NOMO-1 treated with DMSO at 0.1 percent for 48 hours (cell line): ENCODE measurements around the gene HBA2.
"Not testable (repeated sequence)": the region's sequence is repeated elsewhere in the genome, so short reads cannot be mapped to it uniquely, and the experiment has no call there.

ENCODE experiments used
- DNase-seq: peaks from one replicate; lab custom pipeline; 2025; ENCODE audit not compliant: unreplicated experiment; lab: John Stamatoyannopoulos, UW

HBA2 gene

DNA sequence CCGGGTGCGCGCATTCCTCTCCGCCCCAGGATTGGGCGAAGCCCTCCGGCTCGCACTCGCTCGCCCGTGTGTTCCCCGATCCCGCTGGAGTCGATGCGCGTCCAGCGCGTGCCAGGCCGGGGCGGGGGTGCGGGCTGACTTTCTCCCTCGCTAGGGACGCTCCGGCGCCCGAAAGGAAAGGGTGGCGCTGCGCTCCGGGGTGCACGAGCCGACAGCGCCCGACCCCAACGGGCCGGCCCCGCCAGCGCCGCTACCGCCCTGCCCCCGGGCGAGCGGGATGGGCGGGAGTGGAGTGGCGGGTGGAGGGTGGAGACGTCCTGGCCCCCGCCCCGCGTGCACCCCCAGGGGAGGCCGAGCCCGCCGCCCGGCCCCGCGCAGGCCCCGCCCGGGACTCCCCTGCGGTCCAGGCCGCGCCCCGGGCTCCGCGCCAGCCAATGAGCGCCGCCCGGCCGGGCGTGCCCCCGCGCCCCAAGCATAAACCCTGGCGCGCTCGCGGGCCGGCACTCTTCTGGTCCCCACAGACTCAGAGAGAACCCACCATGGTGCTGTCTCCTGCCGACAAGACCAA is at the start of gene HBA2:
Gene HBA2 (plus strand): TSS at position 503 of the 568 bp plus-strand sequence. CDS start 37 bp downstream, at position 540.
- DNase-seq: not testable (repeated sequence)

DNA sequence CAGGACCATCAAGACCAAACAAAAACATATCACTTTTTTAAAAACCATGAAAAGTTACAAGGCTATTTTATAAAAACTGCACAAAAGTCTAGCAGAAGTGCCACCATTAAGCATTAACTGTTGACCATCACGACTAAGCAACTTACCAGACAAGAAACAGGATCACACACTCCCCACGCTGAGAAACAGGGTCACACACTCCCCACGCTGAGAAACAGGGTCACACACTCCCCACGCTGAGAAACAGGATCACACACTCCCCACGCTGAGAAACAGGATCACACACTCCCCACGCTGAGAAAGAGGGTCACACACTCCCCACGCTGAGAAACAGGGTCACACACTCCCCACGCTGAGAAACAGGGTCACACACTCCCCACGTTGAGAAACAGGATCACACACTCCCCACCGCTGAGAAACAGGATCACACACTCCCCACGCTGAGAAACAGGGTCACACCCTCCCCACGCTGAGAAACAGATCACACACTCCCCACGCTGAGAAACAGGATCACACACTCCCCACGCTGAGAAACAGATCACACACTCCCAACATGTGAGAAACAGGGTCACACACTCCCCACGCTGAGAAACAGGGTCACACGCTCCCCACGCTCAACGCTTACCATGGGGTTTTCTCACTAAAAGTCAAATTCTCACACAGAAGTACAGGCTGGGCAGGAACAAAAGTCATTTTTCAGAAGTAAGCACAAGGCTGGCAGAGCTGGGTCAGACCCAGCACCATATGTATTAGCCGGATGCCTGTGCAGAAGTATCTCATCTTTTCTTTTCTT is 48.9 kb upstream of the HBA2 start:
- not testable (repeated sequence) for DNase-seq

DNA sequence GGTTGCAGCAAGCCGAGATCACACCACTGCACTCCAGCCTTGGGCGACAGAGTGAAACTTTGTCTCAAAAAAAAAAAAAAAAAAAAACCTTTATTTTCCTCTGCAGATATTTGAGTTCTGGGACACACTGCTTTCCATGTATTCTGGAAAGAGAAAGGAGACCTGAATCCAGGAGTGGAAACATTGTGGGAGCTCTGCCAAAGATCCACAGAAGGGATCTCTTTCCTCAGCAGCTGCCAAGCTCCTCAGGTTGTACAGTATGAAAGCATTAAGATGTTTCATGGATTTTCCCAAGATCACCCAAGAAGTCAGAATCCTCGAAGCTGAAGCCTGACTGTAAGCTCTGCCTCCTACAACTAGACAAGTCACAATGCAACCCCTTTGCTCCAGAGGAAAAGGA is 47.7 kb upstream of the HBA2 start:
- DNase-seq: no peak

DNA sequence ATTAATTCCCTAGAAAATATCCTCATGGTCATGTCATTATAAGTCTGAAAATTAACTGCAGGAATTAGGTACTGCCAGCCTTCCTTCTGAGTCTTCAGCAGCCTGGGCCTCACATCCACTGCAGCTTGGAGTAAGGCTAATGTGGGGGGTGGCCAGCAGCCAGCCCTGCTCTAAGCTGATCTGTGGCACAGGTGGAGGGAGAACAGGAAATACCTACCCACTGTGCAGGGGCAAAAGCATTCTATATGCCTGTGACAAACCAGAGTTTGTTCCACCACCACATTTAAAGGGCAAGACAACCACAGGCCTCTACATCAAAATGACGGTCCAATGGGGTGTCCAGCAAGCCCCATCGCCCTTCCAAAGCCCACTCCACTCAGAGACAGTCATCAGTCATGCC is 43.6 kb upstream of the HBA2 start:
- DNase-seq: no peak

DNA sequence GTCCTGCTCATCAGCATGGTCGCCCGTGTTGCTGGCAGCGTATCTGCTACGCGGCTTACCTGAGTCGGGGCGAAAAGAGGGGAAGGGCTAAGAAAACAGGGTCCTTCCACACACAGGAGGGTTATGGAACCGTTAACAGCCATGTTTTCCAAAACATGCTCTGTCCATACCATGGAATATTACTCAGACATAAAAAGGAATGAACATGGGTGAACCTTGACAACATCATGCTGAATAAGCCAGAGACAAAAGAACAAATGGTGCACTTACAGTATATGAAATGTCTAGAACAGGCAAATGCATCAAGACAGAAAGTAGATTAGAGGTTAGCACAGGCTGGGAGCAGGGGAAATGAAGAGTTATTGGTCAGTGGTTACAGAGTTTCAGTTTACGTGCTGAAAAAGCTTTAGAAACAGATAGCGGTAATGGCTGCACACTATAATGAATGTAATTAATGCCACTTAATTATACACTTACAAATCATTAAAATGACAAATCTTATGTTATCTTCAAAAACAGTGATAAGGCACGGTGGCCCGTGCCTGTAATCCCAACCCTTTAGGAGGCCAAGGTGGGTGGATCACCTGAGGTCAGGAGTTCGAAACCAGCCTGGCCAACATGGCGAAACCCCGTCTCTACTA is 42.0 kb upstream of the HBA2 start:
- DNase-seq: no peak

DNA sequence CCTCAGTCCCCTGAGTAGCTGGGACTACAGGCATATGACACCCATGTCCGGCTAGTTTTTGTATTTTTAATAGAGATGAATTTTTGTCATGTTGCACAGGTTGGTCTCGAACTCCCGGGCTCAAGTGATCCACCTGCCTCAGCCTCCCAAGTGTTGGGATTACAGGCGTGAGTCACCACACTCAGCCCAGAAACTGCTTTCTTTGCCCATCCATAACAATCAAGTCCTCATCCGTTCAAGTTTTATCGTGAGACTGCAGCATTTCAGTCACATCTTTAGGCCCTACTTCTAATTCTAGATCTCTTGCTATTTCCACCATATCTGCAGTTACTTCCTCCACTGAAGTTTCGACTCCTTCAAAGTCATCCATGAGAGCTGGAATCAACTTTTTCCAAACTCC is 40.6 kb upstream of the HBA2 start:
- no peak for DNase-seq

DNA sequence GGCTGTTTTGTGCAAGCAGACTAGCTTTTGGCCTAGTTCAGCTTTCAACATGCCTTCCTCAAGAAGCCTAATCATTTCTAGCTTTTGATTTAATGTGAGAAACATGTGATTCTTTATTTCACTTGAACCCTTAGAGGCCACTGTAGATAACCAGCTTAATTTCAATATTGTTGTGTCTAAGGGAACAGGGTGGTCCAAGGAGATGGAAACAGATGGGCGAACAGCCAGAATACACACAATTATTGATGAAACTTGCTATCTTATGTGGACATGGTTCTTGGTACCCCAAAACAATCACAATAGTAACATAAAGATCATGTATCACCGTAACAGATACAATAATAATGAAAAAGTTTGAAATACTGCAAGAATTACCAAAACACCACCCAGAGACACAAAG is 39.0 kb upstream of the HBA2 start:
- no peak for DNase-seq

DNA sequence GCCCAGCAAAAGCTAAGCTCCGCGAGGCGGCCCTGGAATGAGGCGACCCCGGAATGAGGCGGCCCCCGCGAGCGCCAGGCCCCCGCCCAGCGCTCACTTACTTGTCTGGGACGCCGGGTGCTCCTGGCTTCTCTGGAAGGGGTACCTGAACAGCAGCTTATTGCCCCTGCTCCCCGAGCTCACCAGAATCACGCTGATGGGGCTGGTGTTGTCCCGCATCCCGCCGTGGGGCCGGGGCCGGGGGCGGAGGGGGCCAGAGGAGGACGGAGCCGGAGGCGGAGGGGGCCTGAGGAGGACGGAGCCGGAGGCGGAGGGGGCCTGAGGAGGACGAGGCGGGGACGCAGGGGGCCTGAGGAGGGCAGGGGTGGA is 34.6 kb upstream of the HBA2 start:
- DNase-seq: no peak

DNA sequence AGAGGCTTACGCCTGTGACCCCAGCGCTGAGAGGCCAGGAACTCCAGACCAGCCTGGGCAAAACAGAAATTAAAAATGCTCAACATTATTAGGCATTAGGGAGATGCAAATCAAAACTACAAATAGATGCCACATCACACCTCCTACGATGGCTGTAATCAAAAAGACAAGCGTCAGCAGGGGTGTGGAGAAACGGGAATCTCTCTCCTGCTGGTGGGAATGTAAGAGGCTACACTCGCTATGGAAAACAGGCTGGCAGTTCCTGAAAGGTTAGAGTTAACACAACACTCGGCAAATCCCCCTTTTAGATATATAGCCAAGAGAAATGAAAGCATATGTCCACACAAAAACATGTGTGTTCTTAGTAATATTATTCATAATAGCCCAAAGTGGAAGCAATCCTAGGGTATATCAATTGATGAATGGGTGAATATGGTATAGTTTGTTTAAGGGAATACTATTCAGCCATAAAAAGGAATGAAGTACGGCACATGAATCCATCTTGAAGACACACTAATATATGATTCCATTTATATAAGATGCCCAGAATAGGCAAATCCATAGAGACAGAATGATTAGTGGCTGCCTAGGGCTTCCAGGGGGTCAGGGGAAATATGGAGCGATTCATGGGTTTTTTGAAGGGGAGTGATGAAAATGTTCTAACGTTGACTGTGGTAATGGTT is 32.4 kb upstream of the HBA2 start:
- DNase-seq: no peak

DNA sequence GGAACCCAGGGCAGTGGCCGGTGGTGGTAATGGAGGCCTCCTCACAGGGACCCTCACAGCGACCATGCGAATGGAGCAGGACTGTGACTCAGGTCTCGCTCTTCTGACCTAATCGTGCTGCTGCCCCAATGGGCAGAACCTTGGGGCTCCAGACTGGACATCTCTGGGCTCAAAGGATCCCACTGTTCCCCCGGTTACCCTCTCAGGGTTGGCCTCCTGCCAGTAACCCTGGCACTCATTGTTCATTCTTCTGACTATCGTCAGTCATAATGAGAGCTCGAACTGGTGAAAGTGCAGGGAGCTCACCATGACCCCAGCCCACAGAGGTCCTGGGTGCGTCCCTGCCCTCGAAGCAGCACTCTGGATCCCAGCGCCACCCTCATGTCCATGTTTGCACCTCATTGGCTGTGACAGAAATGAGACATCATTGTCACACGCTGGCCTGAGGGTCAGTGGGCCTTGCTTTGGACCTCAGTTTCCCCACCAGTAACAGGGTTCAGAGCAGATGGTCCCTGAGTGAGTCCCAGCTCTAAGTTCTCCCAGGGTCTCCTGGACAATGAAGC is 30.2 kb upstream of the HBA2 start:
- no peak for DNase-seq

DNA sequence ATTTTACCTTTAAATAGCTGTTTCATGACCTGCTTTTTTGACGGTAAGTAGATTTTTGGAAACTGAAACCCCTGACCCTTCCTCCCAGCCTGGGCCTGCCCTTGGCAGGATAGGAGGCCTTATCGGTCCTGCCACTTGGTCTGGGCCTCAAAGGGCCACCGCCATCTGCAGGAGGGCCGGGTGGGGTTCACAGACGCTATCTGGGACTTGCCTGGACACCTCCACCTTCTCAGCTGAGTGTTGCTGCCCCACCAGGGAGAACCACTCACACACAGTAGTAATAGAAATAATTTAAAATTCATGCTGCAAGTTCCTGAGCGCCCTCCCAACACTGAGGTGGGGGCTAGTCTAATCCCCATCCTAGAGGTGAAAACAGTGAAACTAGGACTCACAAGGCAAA is 29.6 kb upstream of the HBA2 start:
- DNase-seq: no peak

DNA sequence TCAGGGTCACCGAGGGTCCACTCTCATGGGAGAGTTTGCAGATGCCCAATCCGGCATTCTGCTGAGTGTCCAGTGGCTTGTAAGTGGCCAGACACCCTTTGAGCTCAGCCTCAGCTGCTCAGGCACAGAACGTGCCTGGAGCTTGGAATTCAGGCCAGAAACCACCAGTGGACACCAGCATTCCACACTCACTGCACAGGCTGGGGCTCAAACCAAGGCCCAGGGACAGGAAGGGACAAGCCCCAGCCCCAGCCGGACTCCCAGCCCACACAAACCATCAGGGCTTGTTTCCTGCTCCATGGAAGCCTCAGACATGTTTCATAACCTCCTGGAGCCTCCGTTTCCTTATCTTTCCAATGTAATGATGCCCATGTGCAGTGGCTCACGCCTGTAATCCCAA is 29.2 kb upstream of the HBA2 start:
- DNase-seq: no peak

DNA sequence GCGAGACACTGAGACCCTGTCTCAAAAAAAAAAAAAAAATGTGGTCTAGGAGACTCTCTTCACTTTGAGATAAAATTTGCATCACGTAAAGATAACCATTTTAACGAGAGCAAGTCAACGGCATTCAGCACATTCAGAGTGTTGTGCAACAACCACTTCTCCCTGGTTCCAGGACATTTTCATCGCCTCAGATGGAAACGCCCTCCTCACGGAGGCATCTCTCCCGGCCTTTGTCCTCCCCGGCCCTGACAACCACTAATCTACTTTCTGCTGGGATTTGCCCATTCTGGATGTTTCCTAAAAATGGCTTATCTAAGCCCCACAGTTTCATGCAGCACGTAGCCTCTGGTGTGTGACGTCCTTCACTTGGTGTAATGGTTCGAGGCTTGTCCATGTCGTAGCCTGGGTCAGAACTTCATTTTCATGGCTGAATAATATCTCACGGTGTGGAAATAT is 27.9 kb upstream of the HBA2 start:
- DNase-seq: no peak

DNA sequence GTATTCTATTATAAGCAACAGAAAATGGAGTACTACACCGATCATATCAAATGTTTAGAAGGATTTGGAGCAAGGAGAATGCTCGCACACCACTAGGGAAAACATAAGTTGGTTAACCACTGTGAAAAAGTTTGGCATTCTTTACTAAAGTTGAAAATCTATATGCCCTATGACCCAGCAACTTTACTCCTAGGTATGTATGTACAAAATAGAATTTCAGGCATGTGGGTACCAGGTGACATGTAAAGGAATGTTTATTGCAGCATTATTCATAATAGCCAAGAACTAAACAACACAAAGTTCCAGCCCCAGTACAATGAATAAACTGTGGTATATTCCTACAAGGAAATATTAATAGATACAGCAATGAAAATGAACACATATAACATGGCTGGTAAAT is 26.0 kb upstream of the HBA2 start:
- DNase-seq: no peak

DNA sequence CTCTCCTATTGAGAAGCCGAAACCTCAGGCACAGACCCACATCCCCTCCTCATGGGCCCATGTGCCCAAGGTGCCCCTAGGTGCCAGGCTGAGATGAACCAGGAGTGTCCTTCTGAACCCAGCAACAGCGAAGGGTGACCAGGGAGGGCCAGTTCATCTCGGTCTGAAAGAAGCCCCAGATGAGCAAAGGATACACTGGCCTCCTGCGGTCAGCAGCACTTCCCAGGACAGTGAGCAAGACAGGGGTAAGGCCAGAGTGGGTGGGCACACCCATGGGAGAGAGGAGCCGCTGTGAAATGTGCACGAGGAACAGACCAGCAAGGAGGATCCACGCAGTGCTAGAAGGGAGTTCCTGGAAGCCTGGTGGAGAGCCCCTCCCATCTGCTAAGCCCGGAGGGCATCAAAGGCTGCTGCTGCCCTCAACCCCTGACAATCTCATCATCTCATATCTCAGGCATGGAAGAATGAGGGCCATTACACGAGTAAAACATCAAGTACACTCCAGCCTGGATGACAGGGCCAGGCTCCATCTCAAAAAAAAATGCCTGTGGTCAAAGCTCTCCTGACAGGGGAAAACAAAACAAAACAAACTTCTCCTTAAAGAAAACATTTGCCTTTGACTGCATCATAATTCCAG is 23.5 kb upstream of the HBA2 start:
- DNase-seq: no peak

DNA sequence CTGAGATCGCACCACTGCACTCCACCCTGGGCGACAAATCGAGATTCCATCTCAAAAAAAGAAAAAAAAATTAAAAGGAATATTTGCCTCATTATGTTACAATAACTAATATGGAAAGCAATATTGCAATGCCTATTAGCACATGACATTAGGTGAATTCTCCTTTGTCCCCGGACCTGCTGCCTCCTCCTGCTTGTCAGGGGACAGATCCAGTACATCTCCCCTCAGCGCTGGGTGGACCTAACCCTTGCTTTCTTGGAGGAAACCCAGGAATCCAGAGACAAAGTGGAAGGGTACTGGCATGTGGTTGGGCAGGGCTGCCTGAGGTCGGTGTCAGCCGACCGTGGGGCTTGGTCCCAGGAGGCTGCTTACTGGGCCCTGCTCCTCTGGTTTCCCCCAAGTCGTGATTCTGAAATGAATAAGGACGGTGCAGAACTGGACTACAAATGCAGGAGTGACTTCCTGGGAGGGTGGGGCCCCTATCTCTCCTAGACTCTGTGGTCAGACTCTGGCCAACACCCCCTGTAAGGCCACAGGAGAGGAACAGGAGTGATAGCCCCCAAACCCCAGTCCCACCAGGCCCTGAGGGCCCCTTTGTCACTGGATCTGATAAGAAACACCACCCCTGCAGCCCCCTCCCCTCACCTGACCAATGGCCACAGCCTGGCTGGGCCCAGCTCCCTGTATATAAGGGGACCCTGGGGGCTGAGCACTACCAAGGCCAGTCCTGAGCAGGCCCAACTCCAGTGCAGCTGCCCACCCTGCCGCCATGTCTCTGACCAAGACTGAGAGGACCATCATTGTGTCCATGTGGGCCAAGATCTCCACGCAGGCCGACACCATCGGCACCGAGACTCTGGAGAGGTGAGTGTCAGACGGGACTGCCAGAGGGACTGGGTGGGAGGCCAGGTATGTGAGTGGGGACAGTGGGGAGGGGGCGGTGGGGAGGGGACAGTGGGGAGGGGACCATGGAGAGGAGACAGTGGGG is 20.2 kb upstream of the HBA2 start, which contains the start of gene HBZ:
Gene HBZ (plus strand): TSS at position 504 of the 988 bp plus-strand sequence. CDS start 266 bp downstream, at position 770.
- DNase-seq: no peak

DNA sequence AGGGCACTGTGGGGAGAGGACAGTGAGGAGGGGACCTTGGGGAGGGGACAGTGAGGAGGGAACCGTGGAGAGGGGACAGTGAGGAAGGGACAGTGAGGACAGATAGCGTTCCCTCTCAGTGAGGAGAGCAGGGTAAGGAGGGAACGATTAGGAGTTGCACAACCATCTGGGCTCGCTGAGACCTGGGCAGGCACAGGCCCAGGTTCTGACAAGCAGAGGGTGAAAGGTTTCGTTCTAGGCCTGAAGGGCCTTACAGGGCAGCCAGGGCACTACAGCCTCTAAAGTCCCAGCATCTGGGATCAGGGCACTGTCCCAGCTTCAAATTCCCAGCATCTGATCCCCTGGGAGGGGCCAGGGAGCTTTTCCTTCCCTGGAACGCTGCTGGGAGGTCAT is 19.6 kb upstream of the HBA2 start:
- not testable (repeated sequence) for DNase-seq

DNA sequence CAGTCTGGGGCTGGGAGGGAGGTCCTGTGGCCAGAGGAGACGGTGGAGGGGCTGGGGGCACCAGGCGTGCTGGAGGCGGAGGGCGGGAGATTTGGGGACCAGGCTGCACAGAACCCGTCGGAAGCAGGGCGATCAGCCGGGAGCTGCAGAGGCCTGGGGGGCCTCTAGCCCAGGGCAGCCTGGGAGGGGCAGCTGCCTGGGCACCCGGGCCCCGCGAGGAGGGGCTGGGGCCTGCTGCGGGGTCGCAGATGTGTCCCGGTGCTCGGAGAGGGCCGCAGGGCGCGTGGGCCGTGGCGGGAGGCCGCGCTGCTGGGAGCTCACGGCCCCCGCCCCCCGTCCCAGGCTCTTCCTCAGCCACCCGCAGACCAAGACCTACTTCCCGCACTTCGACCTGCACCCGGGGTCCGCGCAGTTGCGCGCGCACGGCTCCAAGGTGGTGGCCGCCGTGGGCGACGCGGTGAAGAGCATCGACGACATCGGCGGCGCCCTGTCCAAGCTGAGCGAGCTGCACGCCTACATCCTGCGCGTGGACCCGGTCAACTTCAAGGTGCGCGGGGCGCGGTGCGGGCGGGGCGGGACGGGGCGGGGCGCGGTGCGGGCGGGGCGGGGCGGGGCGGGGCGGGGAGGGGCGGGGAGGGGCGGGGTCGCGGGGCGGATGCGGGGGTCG is 19.0 kb upstream of the HBA2 start:
- DNase-seq: not testable (repeated sequence)
